Fibroblast of lung (primary cell): ENCODE results near the gene ANTXRL. TPM values are rescaled to one million over a fixed set of nuclear protein-coding genes. Genes with fewer than 3 reads are reported as not detected.
"Not testable (repeated sequence)": the region's sequence is repeated elsewhere in the genome, so short reads cannot be mapped to it uniquely, and the experiment has no call there.

ENCODE experiments used
- DNase-seq, 2 donors: peaks; one replicate each; pipeline versions ENCODE4 v3.0.0 to v3.0.0-alpha.2; 2010; ENCODE audit warnings: low read depth in 2 of 2
- H2AFZ ChIP-seq: 2 replicates; pipeline ENCODE4 v1.5.1; 2012; ENCODE audit warnings: low read length, control low read depth, inconsistent platforms
- H3K27ac ChIP-seq: 2 replicates; pipeline ENCODE4 v1.5.1; 2011; ENCODE audit warnings: low read length, control low read depth; ENCODE audit not compliant: insufficient read depth
- H3K27me3 ChIP-seq: 2 replicates; pipeline ENCODE4 v1.5.1; 2011; ENCODE audit warnings: mild to moderate bottlenecking, low read length; ENCODE audit not compliant: control insufficient read depth, insufficient read depth
- H3K36me3 ChIP-seq: 2 replicates; pipeline ENCODE4 v1.5.1; 2011; ENCODE audit warnings: low read length; ENCODE audit not compliant: control insufficient read depth, insufficient read depth
- H3K4me1 ChIP-seq: 2 replicates; pipeline ENCODE4 v1.5.1; 2011; ENCODE audit warnings: low read length; ENCODE audit not compliant: control insufficient read depth, insufficient read depth; ENCODE audit errors: extremely low read depth
- H3K4me2 ChIP-seq: 2 replicates; pipeline ENCODE4 v1.5.1; 2011; ENCODE audit warnings: low read length, control low read depth; ENCODE audit not compliant: insufficient read depth; ENCODE audit errors: extremely low read depth
- H3K4me3 ChIP-seq, 4 experiments: fragments of 200-600 bp in 1 of 4; sonication (generic) in 1 of 4; replicated peaks in 1 of 4; 2 replicates each; pipeline ENCODE4 v1.5.1; 2011 to 2016; ENCODE audit warnings: low read length in 4 of 4, low read depth in 3 of 4, mild to moderate bottlenecking in 3 of 4, control low read depth in 2 of 4, inconsistent platforms in 1 of 4, mixed read lengths in 1 of 4; ENCODE audit not compliant: insufficient read depth in 1 of 4; ENCODE audit errors: control extremely low read depth in 1 of 4
- H3K79me2 ChIP-seq: 2 replicates; pipeline ENCODE4 v1.5.1; 2012; ENCODE audit warnings: mild to moderate bottlenecking, low read length, inconsistent platforms; ENCODE audit not compliant: control insufficient read depth, insufficient read depth
- H3K9ac ChIP-seq: 2 replicates; pipeline ENCODE4 v1.5.1; 2011; ENCODE audit warnings: mild to moderate bottlenecking, low read length, control low read depth; ENCODE audit not compliant: insufficient read depth
- H3K9me3 ChIP-seq: 2 replicates; pipeline ENCODE4 v1.5.1; 2012; ENCODE audit warnings: low read depth, low read length; ENCODE audit not compliant: control insufficient read depth, insufficient read depth
- H4K20me1 ChIP-seq: 2 replicates; pipeline ENCODE4 v1.5.1; 2011; ENCODE audit warnings: low read length; ENCODE audit not compliant: control insufficient read depth, insufficient read depth; ENCODE audit errors: extremely low read depth
- CTCF ChIP-seq, 2 donors: IDR thresholded peaks in 1 of 2; conservative IDR thresholded peaks in 1 of 2; 1 replicate in 1 of 2; 2 replicates in 1 of 2; pipeline ENCODE4 v1.5.1; 2011 to 2012; ENCODE audit warnings: low read length in 2 of 2, control low read depth in 1 of 2, inconsistent platforms in 1 of 2, low read depth in 1 of 2, mild to moderate bottlenecking in 1 of 2
- EZH2 ChIP-seq: IDR thresholded peaks from 2 replicates; pipeline ENCODE4 v1.5.1; 2012; ENCODE audit warnings: low read length, control low read depth, mild to moderate bottlenecking; ENCODE audit errors: missing control alignments
- polyA plus RNA-seq, 2 donors: library from polyadenylated mRNA; depleted of rRNA in 1 of 2; stranded (reverse) in 1 of 2; unstranded in 1 of 2; fragments of >200 nt; gene quantifications; 2 replicates each; pipeline ENCODE4 v1.2.1, GENCODE V29; 2011 to 2012; ENCODE audit warnings: missing spikeins in 1 of 2
- total RNA-seq: library from RNA; depleted of rRNA; stranded (reverse); fragments of >200 nt; gene quantifications from 2 replicates; pipeline ENCODE4 v1.2.1, GENCODE V29; 2014

Gene ANTXRL
- total and polyA plus RNA-seq, 2 donors (not counting 1 experiment from before 2014, with no cell fraction given): not detected

- Histone ChIP-seq H3K27me3 (peaks cover 4% of the 10 kb centered on the region), H3K4me2 (no peak overlapping the region), H3K9me3 (no peaks in the 10 kb centered on the region), H2AFZ (no peak overlapping the region), H3K27ac (no peak overlapping the region), H3K36me3 (no peaks in the 10 kb centered on the region), H3K4me3 (no peak overlapping the region), H3K4me1 (no peaks in the 10 kb centered on the region), H3K79me2 (no peaks in the 10 kb centered on the region), H4K20me1 (no peaks in the 10 kb centered on the region), H3K9ac (no peak overlapping the region)
- TF ChIP-seq EZH2: no peak
- no peak for TF ChIP-seq CTCF (conservative IDR thresholded peaks at IDR 0.05 in 1 of 2, IDR thresholded peaks at IDR 0.05 in 1 of 2; ENCODE audit: low read depth in 1 of 2, low read length in 2 of 2)
- DNase-seq: no peak
These were observed 6.4 kb downstream of the ANTXRL start for GRCh38 chr10:46293228-46293627.

GRCh38 chr10:46293832-46294640, 7.2 kb downstream of the ANTXRL start:
- Histone ChIP-seq H3K27ac (no peak overlapping the region), H3K27me3 (peaks cover 4% of the 10 kb centered on the region), H3K79me2 (no peaks in the 10 kb centered on the region), H4K20me1 (no peaks in the 10 kb centered on the region), H3K4me3 (no peak overlapping the region), H3K9me3 (no peaks in the 10 kb centered on the region), H3K4me2 (no peak overlapping the region), H3K9ac (no peak overlapping the region), H3K4me1 (no peaks in the 10 kb centered on the region), H2AFZ (no peak overlapping the region), H3K36me3 (no peaks in the 10 kb centered on the region)
- TF ChIP-seq CTCF (conservative IDR thresholded peaks at IDR 0.05 in 1 of 2, IDR thresholded peaks at IDR 0.05 in 1 of 2; ENCODE audit: low read depth in 1 of 2, low read length in 2 of 2) (no peak), EZH2 (no peak)
- no peak for DNase-seq

GRCh38 chr10:46294641-46295220, 7.9 kb downstream of the ANTXRL start:
- H3K27me3 ChIP-seq: peaks cover 4% of the 10 kb centered on the region
- no peak overlapping the region for H3K9ac ChIP-seq
- no peak overlapping the region for H3K4me2 ChIP-seq
- H3K27ac ChIP-seq: no peak overlapping the region
- H3K36me3 ChIP-seq: no peaks in the 10 kb centered on the region
- no peaks in the 10 kb centered on the region for H3K79me2 ChIP-seq
- H3K9me3 ChIP-seq: no peaks in the 10 kb centered on the region
- no peak for DNase-seq
- H2AFZ ChIP-seq: no peak overlapping the region
- TF ChIP-seq EZH2 (no peak), CTCF (conservative IDR thresholded peaks at IDR 0.05 in 1 of 2, IDR thresholded peaks at IDR 0.05 in 1 of 2; ENCODE audit: low read depth in 1 of 2, low read length in 2 of 2) (no peak)
- H4K20me1 ChIP-seq: no peaks in the 10 kb centered on the region
- no peaks in the 10 kb centered on the region for H3K4me1 ChIP-seq
- H3K4me3 ChIP-seq: no peak overlapping the region

- H4K20me1 ChIP-seq, H3K4me2 ChIP-seq, H3K9ac ChIP-seq, H3K9me3 ChIP-seq, H3K27ac ChIP-seq, H3K4me1 ChIP-seq, H3K36me3 ChIP-seq, H3K4me3 ChIP-seq, H3K27me3 ChIP-seq, DNase-seq, H2AFZ ChIP-seq, H3K79me2 ChIP-seq: not testable (repeated sequence)
These were observed 8.7 kb downstream of the ANTXRL start for GRCh38 chr10:46295350-46296010.
